CD4-positive, alpha-beta T cell treated with Interferon gamma for 1 hour (primary cell): ENCODE measurements around the gene TEX9.
A peak's percentile ranks its signal among the peaks of the same experiment; 100 is the strongest.
"Not testable (repeated sequence)": the region's sequence is repeated elsewhere in the genome, so short reads cannot be mapped to it uniquely, and the experiment has no call there.

Experiments
- DNase-seq: peaks from one replicate; pipeline ENCODE4 v3.0.0-alpha.2; 2020

TEX9 gene

DNA sequence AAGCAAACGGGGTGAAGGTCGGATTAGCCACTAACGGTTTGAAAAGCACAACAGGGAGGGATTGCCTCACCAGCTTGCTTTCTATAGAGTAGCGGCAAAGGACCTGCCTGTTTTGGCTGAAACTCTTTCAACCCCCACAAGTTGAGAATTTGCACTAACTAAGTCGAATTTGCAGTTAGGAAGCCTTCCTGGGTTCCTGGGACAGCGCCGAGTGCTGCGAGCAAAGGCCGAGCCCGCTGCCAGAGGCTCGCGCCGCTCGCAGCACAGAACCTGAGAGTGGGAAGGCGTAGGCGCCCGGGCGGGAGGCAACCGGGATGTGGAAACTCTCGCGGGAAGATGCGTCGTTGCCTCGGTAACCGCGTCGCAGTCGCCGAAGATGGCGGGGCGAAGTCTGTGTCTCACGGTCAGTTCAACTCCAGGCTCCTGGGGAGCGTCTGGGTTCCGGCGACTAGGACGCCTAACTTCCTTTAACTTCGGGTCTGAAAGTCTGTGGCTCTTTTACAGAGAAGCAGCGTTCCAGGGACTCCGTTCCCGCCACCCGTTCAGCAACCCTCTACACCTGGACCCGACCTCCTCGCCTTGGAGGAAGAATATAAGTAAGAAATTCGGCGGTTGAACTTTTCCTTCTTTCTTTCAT lies at the start of gene TEX9:
TSS of gene TEX9 (plus strand) at position 352 of the 637 bp plus-strand sequence. CDS start at position 377, 25 bp downstream.
- peak; percentile 69 for DNase-seq

- DNase-seq, result not testable (repeated sequence)
These were observed 48.7 kb upstream of the TEX9 start for GRCh38 chr15:56316561-56316960.

DNA sequence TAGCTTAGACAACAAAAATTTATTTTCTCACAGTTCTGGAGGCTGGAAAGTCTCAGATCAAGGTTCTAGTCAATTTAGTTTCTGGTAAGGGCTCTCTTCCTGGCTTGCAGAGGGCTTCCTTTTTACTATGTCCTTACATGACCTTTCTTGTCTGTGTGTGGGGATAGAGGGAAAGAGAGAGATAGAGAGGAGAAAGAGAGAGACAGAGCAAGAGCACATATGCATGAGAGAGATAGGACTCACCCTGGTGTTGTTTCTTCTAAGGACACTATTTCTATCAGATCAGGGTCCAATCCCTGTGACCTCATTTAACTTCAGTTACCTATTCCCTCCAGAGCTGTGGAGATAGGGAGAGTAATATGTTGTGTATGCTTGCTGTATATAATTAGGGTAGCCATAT lies 44.9 kb upstream of the TEX9 start:
- DNase-seq, result no peak

DNA sequence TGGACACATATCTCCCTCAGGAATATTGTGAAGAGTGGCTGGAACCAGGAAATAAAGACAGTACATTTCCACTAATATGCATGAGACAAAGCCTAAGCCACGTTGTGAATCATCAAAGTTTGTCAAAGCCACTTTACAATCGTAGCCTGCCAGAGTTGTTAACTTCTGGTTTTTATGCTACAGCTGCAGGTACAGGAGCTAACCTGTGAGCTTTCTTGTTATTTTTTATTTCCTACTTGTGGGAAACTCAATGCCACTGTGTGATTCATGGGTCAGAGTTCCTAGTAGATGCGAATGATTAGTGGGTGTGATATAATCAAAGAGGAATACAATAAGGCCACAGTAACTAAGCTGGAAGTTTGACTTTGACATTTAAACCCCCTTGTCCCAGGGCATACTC lies 44.4 kb upstream of the TEX9 start:
- no peak for DNase-seq

DNA sequence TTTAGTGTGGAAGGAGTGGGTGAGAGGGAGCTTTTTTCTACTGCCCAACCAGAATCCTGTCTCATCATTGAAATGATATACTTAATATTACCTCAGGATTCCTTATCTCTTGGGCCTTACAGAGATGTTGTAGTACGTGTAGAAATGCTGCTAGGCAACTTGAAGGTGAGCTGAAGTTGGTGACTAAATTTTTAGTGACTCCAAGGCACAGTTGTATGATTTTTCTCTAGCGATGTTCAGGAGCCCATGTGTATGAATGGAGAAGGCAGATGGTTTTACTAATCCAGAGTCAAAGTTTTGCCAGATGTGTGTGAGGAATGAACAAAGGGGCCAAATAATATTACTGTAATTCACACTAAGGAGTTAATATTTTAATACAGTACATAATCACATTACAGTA lies 42.8 kb upstream of the TEX9 start:
- DNase-seq, result no peak

DNA sequence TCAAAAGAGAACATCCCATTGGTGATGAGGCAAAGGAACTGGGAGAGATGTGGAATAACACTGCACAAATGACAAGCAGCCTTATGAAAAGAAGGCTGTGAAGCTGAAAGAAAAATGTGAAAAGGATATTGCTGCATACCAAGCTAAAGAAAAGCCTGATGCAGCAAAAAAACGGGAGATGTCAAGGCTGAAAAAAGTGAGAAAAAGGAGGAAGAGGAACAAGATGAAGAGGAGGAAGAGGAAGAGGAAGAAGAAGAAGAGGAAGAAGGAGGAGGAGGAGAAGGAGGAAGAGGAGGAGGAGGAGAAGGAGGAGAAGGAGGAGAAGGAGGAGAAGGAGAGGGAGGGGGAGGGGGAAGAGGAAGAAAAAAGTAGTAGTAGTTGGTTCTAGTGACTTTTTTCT lies 41.8 kb upstream of the TEX9 start:
- no peak for DNase-seq

DNA sequence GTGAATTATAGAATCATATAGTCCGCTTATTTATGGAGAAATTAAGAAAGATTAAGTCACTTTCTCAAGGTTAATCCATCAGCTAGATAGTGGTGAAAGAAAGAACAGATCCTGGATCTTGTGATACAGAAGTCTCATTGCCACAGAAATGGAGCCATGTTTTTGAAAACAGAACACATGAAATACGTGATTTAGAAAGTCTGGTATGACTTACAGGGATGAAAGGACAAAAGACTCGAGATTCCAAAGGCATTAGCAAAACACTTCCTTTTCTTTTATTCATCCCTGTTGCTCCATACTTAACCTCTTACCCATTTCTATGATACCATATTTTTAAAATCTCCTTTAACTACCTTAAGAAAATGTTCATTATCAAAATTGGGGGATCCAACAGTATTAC lies 40.0 kb upstream of the TEX9 start:
- no peak for DNase-seq

DNA sequence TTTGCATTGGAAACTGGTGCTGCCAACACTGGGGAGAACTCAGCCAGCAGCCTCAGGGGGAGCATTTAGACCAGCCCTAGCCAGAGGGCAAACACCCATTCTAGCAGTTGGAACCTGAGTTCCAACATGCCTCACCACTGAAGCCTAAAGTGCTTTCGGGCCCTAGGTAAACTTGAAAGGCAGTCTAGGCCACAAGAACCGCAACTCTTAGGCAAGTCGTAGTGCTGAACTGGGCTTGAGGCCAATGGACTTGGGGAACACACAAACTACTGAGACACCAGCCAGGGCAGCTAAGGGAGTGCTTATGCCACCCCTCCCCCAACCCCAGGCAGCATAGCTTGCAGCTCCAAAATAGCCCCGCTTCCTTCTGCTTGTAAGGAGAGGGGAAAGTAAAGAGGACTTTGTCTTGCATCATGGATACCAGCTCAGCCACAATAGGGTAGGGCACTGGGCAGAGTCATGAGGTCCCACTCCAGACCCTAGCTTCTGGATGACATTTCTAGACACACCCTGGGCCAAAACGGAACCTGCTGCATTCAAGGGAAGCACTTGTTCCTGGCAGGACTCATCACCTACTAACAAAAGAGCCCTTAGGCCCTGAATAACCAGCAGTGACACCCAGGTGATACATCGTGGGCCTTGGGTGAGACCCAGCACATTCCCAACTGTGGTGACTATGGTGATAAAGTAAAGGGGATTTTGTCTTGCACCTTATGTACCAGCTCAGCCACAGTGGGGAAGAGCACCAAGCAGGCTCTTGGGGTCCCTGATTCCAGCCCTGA lies 37.3 kb upstream of the TEX9 start:
- DNase-seq, result no peak

GRCh38 chr15:56337084-56337725 lies 28.0 kb upstream of the TEX9 start:
- DNase-seq, result no peak

GRCh38 chr15:56339594-56339993 lies 25.6 kb upstream of the TEX9 start:
- DNase-seq, result no peak

DNA sequence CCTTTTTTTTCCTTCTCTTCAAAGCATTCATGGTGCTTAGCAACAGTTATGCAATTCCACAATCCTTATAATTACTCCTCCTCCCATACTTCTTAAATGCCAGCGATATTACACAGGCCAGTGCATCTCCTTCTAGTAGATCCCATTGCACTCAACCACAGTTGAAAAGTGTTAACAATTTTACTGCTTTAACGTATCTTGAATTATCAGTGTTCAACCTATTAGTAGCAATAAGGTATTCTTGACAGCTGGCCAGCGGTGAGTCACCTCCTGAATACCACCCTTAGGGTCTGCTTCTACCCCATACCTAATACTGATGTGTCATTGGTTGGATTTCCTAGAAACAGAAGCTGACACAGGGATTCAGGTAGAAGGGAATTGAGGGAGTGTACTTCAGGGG lies 24.0 kb upstream of the TEX9 start:
- no peak for DNase-seq

DNA sequence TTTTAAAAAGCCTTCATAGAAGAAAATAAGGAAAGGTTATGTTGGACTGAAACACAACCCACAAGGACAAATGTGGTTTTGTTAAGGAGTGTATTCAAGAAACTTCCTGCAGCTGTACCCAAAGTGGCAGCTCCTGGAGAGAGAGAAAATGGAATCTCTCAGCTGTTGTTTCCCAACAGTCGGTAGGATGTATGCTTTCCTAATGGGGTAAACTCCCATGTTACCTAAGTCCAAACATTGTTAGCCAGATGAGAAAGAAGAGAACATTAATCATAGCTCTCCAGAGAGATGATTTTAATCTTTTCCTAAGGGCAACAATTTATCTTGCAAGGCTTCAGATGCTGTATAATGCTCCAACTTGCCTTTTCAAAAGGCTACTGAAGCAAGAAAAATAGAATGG lies 22.6 kb upstream of the TEX9 start:
- no peak for DNase-seq

DNA sequence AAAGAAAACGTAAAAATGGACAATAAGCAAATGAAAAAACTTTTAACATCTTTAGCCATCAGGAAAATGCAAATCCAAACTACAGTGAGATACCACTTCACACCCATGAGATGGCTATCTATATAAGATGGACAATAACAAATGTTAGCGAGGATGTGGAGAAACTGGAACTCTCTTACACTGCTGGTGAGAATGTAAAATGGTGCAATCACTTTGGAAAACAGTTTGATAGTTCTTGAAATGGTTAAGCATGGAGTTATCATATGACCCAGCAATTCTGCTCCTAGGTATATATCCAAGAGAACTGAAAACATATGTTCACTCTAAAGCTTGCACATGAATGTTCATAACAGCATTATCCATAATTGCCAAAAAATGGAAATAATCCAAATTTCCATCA lies 21.3 kb upstream of the TEX9 start:
- no peak for DNase-seq

DNA sequence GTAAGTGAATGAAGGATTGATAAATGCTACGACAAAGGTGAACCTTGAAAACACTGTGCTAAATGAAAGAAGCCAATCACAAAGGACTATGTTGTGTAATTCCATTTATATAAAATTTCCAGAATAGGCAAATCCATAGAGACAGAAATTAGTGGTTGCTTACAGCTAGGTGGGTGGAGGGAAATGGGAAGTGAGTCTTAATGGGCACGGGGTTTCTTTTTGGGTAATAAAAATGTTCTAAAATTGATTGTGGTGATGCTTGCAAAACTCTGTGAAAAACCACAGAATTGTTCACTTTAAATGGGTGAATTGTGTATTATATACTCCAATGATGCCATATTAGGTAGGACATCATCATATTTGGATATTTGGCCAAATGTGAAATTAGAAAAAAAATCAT lies 20.9 kb upstream of the TEX9 start:
- DNase-seq, result no peak

GRCh38 chr15:56346414-56346813 lies 18.8 kb upstream of the TEX9 start:
- DNase-seq, result no peak

DNA sequence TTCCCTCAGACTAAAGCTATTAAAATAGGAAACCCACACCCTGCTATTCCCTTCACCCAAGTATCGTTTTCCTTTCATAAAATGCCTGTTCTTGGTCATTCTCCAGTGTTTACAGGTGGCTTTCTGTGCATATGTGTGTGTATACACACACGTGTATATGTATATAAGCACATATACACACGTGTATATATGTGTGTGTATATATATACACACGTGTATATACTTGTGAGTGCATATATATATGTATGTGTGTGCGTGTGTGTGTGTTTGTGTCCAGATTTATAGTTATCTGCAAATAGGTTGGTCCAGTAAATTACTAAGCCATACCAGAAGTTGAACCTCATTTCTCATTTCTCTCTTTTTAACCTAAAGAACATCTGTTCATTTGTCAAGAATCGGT lies 15.7 kb upstream of the TEX9 start:
- DNase-seq, result no peak

- no peak for DNase-seq
These were observed 13.9 kb upstream of the TEX9 start for GRCh38 chr15:56351353-56351752.

DNA sequence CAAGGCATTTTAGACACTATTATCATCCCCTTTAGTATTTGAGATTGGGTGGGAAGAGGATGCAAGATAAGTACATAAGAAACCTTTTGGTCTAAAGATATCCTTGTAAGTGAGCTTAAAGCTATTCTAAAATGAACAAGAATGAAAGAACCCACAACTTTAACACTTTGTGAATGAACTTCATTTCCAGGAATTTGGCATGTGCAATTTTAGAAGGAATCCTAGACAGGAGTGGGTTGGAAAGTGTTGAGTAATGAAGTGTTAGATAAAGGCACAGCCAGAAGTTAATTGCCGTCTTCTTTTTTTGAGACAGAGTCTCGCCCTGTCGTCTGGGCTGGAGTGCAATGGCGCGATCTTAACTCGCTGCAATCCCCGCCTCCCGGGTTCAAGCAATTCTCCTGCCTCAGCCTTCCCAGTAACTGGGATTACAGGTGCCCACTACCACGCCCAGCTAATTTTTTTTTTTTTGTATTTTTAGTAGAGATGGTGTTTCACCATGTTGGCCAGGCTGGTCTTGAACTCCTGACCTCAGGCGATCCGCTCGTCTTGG lies 13.2 kb upstream of the TEX9 start:
- DNase-seq, result no peak

GRCh38 chr15:56353119-56353518 lies 12.1 kb upstream of the TEX9 start:
- no peak for DNase-seq

DNA sequence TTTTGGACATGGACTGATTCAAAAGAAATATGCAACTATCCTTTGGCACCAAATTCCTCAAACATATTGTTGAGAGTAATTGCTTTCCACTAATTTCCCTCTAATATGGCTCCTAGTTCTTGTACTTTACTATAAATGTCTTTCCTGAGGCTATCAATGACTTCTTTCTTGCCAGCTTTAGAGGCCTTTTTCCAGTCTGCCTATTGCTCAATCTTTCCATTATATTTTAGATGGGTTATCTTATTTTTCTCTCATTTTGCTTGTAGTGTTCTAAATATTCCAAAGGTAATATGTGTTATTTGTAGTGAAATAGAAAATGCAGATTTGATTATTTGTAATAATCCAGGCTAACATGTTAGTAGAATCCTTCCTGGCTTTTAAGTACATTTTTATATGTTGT lies 11.5 kb upstream of the TEX9 start:
- DNase-seq, result no peak

DNA sequence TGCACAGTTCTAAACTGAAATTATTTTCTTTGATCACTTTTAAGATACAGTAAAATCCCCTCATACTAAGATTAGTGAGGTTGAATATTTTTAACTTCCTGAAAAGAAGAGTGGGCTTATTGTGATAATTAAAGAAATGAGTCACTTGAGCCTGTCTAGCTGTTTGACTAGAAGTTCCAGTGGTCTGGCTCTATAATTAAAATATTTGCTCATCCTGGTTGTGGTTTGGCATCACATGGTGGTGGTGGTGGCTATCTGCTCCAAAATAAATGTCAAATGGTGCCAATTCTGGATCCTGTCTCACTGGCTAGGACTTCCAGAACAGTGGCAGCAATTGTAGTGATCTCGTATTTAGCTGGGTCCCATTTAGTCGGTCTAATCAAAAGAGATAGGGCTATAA lies 8.6 kb upstream of the TEX9 start:
- no peak for DNase-seq

- no peak for DNase-seq
These were observed 6.6 kb upstream of the TEX9 start for GRCh38 chr15:56358604-56359003.

DNA sequence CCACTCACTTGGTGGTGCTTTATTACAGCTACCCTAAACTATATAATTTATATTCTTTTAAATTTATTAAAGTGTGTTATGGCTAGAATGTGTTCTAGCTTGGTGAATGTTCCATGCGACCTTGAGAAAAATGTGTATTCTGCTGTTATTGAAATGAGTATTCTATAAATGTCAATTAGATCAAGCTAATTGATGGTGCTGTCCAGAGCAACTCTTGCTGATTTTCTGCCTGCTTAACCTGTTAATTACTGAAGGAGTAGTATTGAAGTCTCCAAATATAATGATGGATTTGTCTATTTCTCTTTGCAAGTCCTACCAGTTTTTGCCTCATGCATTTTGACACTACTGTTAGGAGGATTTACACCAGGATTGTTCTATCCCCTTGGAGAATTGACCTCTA lies 3.2 kb upstream of the TEX9 start:
- no peak for DNase-seq

GRCh38 chr15:56366211-56366610 lies 985 bp downstream of the TEX9 start:
- no peak for DNase-seq
